Keratinocyte (primary cell): Measurements from ENCODE around the gene B3GAT1. TPM values are rescaled to one million over a fixed set of nuclear protein-coding genes. Genes with fewer than 3 reads are reported as not detected.

Source experiments
- DNase-seq: peaks from one replicate; pipeline ENCODE4 v3.0.0-alpha.2; 2011; ENCODE audit warnings: low read depth, missing footprints, low spot score
- FAIRE-seq: peaks from 2 replicates; lab custom pipeline; 2011; peaks lifted over from hg19 to GRCh38; lab: Jason Lieb, UNC
- H2AFZ ChIP-seq: 2 replicates; pipeline ENCODE4 v1.6.0; 2012; ENCODE audit warnings: low read length, control low read depth, inconsistent platforms; ENCODE audit not compliant: control insufficient read depth
- H3K27ac ChIP-seq: 2 replicates; pipeline ENCODE4 v1.5.1; 2011; ENCODE audit warnings: low read length; ENCODE audit not compliant: control insufficient read depth, insufficient read depth
- H3K27me3 ChIP-seq: 3 replicates; pipeline ENCODE4 v1.6.0; 2011; ENCODE audit warnings: low read length; ENCODE audit not compliant: control insufficient read depth, insufficient read depth; ENCODE audit errors: extremely low read depth
- H3K36me3 ChIP-seq, 2 experiments: 2 replicates in 1 of 2; 3 replicates in 1 of 2; pipeline ENCODE4 v1.5.1; 2011; ENCODE audit warnings: low read length in 2 of 2, mild to moderate bottlenecking in 1 of 2; ENCODE audit not compliant: control insufficient read depth in 2 of 2, insufficient read depth in 2 of 2; ENCODE audit errors: extremely low read depth in 1 of 2
- H3K4me1 ChIP-seq: 3 replicates; pipeline ENCODE4 v1.5.1; 2011; ENCODE audit warnings: low read length; ENCODE audit not compliant: control insufficient read depth, insufficient read depth; ENCODE audit errors: extremely low read depth
- H3K4me2 ChIP-seq: 3 replicates; pipeline ENCODE4 v1.6.0; 2011; ENCODE audit warnings: low read depth, low read length; ENCODE audit not compliant: control insufficient read depth, insufficient read depth; ENCODE audit errors: extremely low read depth
- H3K4me3 ChIP-seq, 3 experiments: fragments of 200-600 bp in 1 of 3; sonication (generic) in 1 of 3; 2 replicates in 2 of 3; 3 replicates in 1 of 3; pipeline ENCODE4 v1.5.1; 2011 to 2016; ENCODE audit warnings: low read length in 3 of 3, mild to moderate bottlenecking in 3 of 3, control low read depth in 2 of 3, inconsistent platforms in 1 of 3, low read depth in 1 of 3, mixed read lengths in 1 of 3, mixed run types in 1 of 3, moderate library complexity in 1 of 3; ENCODE audit not compliant: control insufficient read depth in 2 of 3, insufficient read depth in 2 of 3; ENCODE audit errors: extremely low read depth in 1 of 3
- H3K79me2 ChIP-seq: 2 replicates; pipeline ENCODE4 v1.6.0; 2012; ENCODE audit warnings: low read length; ENCODE audit not compliant: control insufficient read depth, insufficient read depth
- H3K9ac ChIP-seq: 3 replicates; pipeline ENCODE4 v1.6.0; 2011; ENCODE audit warnings: low read length; ENCODE audit not compliant: control insufficient read depth, insufficient read depth; ENCODE audit errors: extremely low read depth
- H3K9me1 ChIP-seq: 3 replicates; pipeline ENCODE4 v1.6.0; 2011; ENCODE audit warnings: low read length; ENCODE audit not compliant: control insufficient read depth, insufficient read depth; ENCODE audit errors: extremely low read depth
- H3K9me3 ChIP-seq: 2 replicates; pipeline ENCODE4 v1.5.1; 2012; ENCODE audit warnings: low read depth, low read length; ENCODE audit not compliant: control insufficient read depth
- H4K20me1 ChIP-seq: 3 replicates; pipeline ENCODE4 v1.6.0; 2011; ENCODE audit warnings: low read length; ENCODE audit not compliant: control insufficient read depth, insufficient read depth; ENCODE audit errors: extremely low read depth
- EZH2 ChIP-seq: IDR thresholded peaks from one replicate; pipeline ENCODE4 v1.6.1; 2012; ENCODE audit warnings: inconsistent platforms, mild to moderate bottlenecking, low read length, moderate library complexity
- dilution Hi-C: fragments of 300-500 bp; cut with MboI; formaldehyde crosslinking; loops from one replicate; pipeline ENCODE4 v1.7.0; 2020; ENCODE audit warnings: low sequenced_read_pairs; ENCODE audit not compliant: extremely low pct_ligation_motif_present
- polyA plus RNA-seq, 5 experiments: library from polyadenylated mRNA; depleted of rRNA in 3 of 5; stranded (reverse) in 3 of 5; stranded (forward) in 1 of 5; unstranded in 1 of 5; fragments of >200 nt; gene quantifications; 1 replicate in 1 of 5; 2 replicates in 3 of 5; 3 replicates in 1 of 5; pipeline versions ENCODE4 v1.2.1 to v1.2.3, GENCODE V29; 2011 to 2012; ENCODE audit warnings: missing spikeins in 2 of 5, low read depth in 1 of 5, low replicate concordance in 1 of 5
- TF ChIP-seq, protein P1 (sequence below), 3 experiments: IDR thresholded peaks in 1 of 3; conservative IDR thresholded peaks in 1 of 3; optimal IDR thresholded peaks in 1 of 3; 2 replicates in 2 of 3; 3 replicates in 1 of 3; pipeline versions ENCODE3 to v1.5.1; 2011; ENCODE audit warnings: low read length in 3 of 3, mild to moderate bottlenecking in 3 of 3, moderate library complexity in 2 of 3, control low read depth in 1 of 3, inconsistent platforms in 1 of 3; ENCODE audit not compliant: insufficient read depth in 2 of 3; ENCODE audit errors: extremely low read depth in 1 of 3

Gene B3GAT1
- polyA plus RNA-seq, 1 donor (not counting 4 experiments of a cell fraction or from before 2014, with no cell fraction given) = 0.04 TPM

DNA sequence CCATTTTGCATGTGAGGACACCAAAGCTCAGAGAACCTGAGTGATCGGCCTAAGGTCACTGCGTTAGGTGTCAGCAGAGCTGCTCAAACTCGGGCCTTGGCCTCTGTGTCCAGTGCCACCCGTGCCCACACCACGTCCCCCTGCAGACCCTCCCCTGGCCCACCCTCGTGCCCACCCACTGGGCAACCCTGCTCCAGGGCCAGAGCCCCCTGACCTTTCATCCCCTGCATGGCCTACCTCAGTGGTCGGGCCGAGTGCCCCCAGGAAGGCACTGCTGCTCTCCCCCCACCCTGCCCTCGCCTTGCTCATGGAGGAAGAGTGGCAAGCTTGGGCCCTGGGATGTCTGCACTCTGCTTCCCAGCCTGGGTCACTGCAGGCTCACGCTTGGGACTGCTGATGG lies 17.7 kb downstream of the B3GAT1 start:
- Histone ChIP-seq H3K27me3 (no peaks in the 10 kb centered on the region), H3K4me2 (no peak overlapping the region), H3K4me1 (no peaks in the 10 kb centered on the region)

DNA sequence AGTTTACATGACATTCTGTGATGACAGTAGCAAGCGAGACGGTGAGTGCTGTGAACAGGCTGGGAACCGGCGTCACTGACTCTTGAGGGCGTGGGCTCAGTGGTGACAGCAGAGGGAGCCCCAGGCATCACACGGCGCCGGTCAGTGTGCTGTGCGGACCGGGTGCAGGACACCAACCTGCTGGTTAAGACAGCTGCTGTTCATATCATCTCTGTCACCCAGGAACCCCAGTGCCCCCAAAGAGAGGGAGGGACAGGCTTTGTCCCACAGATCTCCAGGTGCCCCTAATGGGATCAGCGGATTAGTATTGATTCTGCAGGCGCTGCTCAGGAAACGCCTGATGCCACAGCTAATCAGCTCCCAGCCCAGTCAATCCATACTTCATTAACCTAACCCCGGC lies 18.4 kb downstream of the B3GAT1 start:
- Histone ChIP-seq H3K27me3 (no peaks in the 10 kb centered on the region), H3K9ac (no peak overlapping the region), H3K4me3 (no peak overlapping the region), H4K20me1 (no peaks in the 10 kb centered on the region), H3K27ac (no peak overlapping the region), H3K79me2 (no peaks in the 10 kb centered on the region), H3K36me3 (no peaks in the 10 kb centered on the region), H3K9me1 (no peaks in the 10 kb centered on the region), H3K4me1 (no peaks in the 10 kb centered on the region), H3K4me2 (no peak overlapping the region), H2AFZ (no peak overlapping the region), H3K9me3 (no peaks in the 10 kb centered on the region)
- no peak for DNase-seq
- FAIRE-seq = no peak
- dilution Hi-C loops = no loop called here
- TF ChIP-seq, protein P1, sequence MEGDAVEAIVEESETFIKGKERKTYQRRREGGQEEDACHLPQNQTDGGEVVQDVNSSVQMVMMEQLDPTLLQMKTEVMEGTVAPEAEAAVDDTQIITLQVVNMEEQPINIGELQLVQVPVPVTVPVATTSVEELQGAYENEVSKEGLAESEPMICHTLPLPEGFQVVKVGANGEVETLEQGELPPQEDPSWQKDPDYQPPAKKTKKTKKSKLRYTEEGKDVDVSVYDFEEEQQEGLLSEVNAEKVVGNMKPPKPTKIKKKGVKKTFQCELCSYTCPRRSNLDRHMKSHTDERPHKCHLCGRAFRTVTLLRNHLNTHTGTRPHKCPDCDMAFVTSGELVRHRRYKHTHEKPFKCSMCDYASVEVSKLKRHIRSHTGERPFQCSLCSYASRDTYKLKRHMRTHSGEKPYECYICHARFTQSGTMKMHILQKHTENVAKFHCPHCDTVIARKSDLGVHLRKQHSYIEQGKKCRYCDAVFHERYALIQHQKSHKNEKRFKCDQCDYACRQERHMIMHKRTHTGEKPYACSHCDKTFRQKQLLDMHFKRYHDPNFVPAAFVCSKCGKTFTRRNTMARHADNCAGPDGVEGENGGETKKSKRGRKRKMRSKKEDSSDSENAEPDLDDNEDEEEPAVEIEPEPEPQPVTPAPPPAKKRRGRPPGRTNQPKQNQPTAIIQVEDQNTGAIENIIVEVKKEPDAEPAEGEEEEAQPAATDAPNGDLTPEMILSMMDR (optimal IDR thresholded peaks at IDR 0.05 in 1 of 3, IDR thresholded peaks at IDR 0.05 in 1 of 3, conservative IDR thresholded peaks at IDR 0.05 in 1 of 3; ENCODE audit: extremely low read depth in 1 of 3, insufficient read depth in 2 of 3, low read length in 3 of 3) = no peak
- no peak for TF ChIP-seq EZH2

More for the DNA sequence above, 17.7 kb downstream of the B3GAT1 start:
- Histone ChIP-seq H3K79me2 (no peaks in the 10 kb centered on the region), H3K9me3 (no peaks in the 10 kb centered on the region), H3K4me3 (no peak overlapping the region), H4K20me1 (no peaks in the 10 kb centered on the region), H3K9ac (no peak overlapping the region), H3K9me1 (no peaks in the 10 kb centered on the region), H2AFZ (no peak overlapping the region), H3K27ac (no peak overlapping the region), H3K36me3 (no peaks in the 10 kb centered on the region)
- TF ChIP-seq, protein P1 (optimal IDR thresholded peaks at IDR 0.05 in 1 of 3, IDR thresholded peaks at IDR 0.05 in 1 of 3, conservative IDR thresholded peaks at IDR 0.05 in 1 of 3; ENCODE audit: extremely low read depth in 1 of 3, insufficient read depth in 2 of 3, low read length in 3 of 3) = no peak
- TF ChIP-seq EZH2 = no peak
- DNase-seq (no peak), FAIRE-seq (no peak)
- dilution Hi-C loops = no loop called here
